Measurements from ENCODE around the gene RPS6KA2.

Gene RPS6KA2

DNA sequence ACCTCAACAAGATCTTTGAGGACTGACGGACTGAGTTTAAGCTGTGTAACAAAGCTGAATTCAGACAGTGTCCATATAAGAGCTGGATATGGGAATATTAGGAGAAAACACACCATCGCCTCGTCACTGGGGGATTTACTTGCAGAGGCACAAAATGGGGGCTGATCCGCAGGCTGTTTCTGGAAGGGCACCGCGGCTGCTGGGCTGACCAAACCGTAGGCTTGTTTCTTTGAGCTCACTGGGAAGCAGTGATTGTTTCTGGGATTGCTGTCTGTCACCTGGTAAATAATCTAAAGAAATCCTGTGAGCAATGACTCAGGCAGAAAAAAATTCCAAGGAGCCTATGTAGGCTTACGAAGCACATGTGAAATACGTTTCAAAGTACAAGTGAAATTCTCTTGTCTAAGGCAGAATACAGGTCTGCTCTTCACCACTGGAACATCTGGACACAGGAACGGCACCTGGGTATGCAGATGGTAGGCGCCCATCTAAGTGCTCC is 180.4 kb downstream of the RPS6KA2 start:
- no peak for DNase-seq (ENCODE audit: low spot score)

DNA sequence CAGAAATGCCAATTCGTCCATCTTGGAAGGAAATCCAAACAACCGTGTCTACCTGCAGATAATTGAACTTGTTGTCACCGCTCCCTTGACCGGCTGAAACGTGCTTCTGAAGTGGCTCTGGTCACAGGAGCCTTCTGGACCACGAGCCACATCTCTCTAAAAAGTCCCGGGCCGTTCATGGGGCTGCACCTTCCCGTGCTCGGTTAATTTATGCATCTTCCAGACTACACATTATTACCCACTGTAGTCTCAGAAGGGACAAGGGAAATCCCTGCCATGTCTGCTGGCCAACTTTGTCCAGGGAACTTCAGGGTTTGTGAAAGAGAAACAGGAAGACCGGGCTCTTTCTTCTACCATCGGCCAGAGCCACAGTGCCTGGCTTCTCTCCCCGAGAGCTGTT is 180.9 kb downstream of the RPS6KA2 start:
- DNase-seq (ENCODE audit: low spot score): no peak

DNA sequence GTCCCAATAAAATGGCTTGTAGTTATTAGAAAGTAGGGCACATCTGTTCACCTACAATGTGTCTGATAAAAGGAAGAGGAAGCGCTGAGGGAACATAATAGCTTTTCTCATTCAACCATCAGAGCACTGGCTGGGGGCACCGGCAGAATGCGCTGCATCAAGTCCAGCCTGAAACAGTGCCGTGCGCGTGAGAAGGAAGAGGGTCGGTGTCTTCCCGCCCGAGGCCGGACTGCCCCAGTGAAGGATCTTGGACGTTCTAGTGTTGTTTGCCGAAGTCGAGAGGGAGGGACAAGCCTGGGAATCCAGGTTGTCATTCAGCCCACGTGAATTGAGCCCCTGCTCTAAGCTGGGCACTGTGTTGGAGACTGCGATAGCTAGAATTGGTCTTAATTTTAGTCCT is 182.6 kb downstream of the RPS6KA2 start:
- DNase-seq (ENCODE audit: low spot score): no peak

DNA sequence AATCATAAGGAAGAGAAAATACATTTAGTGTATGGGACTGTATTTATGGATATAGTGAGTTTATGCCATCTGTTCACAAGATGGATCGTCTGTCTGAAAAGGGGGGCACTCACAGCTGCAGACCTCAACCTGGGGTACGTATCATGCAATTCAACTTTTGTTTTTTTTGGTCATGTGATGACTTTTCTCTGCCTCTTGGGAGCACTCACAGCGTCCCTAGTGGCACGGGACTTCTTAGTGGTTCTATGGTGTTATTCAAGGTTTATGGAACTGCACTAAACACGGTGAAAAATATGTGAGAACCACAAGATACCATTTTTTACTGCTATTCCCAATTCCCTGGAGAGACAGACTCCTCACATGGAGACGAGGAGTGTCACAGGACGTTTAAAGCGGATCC is 183.9 kb downstream of the RPS6KA2 start:
- no peak for DNase-seq (ENCODE audit: low spot score)

DNA sequence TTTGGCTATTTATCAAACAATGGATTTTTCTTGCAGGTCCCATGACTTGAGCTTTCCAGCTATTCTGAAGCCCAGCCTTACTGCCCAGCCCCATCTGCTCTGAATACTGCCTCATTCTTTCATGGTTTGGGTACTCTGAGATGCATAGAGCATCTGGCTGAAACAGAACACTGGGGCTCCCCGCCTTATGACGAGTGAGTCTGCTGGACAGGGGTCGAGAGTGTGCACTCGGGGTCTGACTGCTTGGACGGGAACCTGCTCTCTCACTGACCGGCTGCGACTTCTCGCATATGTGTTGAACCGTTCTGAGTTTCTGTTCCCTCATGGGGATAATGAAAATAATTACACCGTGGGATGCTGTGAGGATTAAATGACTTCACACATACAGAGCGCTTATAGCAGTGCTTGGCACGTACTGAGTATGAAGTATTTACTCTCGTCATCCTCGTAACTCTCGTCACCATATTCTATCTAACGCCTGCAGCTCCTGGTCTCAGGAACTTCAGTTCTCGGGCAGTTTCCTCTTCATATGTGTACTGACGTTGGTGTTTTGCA is 184.8 kb downstream of the RPS6KA2 start:
- DNase-seq (ENCODE audit: low spot score): no peak

DNA sequence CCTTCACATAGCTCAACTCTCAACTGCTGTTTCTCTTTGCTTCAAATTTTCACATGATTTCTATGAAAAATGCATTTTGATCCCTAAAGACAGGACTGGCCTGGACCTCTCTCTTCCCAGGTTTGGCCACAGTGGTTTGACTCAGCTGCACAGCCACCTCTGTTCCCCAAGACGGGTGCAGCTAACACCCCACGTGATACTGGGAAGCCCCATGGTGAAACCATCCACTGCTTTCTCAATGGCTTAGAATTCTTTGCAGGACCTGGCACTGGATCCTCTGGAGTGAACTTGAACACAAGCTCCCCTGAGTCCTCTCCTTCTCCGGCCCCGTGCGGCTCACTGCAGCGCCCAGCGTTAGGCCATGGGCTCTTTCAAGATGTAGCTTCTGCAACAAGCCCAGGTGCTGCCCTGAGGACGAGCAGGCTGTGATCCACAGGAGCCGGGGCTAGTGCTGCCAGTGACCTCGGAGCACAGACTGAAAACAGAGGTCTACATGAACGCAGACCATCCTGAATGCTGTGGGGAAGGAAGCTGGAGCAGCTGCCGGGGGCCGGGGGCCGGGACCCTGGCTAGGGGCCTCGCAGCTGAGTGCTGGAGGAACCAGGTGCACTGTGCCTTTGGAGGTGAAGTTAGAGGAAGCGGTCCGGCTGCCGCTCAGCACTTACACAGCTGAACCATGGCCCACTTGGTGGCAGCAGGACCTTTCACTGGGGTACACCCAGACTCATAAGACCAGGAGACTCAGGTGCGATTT is 185.5 kb downstream of the RPS6KA2 start:
- DNase-seq (ENCODE audit: low spot score): peak; percentile 39

DNA sequence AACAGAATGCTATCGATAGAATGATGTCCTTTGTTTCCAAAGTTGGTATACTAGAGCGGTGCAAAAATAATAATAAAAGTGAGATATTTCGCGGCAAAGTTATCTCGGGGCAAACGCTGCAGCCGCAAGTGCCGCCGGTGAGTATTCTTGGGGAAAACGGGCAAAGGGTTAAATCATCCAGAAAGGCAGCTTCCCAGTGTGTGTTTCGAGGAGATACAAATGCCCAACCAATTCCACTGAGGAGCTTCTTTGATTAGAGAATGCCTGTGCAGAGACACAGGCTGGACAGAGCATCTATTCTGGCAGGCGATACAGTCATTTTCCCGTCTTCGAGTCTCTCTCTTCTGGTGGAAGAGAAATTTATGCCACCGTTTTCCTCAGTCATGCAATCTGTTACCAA is 186.3 kb downstream of the RPS6KA2 start:
- peak; percentile 45 for DNase-seq (ENCODE audit: low spot score)

DNA sequence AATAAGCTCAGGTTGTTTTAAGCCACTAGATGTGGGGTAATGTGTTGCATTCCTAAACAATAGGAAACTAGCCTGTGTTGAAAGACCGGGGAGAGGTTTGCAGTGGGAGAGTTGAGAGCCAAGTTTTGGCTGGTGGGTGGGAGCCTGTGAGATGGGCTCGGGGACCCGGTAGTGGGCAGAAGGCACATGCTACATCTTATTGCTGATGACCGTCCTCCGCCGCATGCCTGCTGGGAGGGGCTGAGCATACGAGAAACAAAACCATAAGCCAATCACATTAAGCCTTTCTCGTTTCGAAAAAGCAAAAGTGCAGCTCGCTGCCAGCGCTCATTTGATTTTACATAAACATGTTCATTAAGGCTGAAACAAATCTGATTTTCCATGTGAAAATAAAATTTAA is 186.9 kb downstream of the RPS6KA2 start:
- no peak for DNase-seq (ENCODE audit: low spot score)

DNA sequence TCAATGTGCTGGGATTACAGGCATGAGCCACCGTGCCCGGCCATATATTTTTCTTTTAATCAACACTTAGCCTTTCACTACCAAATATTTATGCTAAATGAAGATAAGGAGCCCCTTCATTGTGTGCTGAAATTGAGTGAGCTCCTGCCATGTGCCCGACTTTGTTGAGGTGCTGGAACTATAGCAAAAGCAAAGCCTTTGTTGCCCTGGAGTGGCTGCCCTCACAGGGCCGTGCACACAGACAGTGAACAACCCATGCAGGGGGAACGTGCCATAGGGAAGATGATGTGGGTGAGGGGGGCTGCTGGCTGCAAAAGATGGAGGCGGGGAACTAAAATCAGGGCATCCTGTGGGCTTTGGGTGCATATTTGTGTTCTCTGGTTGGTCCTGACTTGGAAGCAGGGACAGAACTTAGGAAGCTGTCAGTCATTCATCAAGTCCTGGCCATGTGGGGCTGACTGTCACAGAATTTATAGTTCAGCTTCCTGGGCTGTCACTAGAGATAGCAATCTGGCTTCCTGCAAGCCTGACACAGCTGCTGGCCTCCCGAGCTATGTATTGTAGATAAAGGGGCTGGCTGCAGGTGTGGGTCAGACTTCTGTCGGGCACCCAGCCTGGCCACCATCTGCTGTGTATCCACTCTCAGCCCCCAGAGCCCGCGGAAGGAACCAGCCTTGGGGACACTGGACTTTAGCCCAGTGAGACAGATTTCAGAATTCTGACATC is 187.5 kb downstream of the RPS6KA2 start:
- no peak for DNase-seq (ENCODE audit: low spot score)

DNA sequence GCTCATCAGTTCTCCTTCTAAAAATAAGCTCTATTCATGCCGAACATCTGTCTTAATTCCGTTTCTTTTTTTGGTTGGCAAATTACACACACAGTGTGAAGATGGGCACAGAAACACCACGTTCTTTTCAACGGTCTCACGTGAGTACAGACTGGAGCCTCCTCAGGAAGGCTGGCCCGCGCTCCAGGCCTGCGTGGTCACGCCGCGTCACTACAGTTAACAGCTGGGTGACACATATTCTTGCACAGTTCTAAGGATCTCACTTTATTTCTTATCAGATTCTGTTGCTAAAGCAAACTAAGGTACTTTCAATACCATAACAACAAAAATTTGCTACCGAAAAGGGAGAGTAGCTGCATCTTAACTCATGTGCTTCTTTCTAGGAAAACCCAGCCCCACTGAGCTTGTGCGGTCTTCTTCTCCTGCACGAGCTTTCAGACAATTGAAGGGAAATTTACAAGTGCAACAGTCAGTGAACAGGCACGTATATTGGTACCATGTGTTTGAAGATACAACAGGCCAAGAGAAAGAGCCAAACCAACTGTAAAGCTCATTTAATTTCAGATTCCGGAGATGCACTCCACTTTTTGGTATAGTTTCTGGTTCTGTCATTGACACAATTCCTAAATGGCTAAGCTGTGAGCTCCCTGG is 188.7 kb downstream of the RPS6KA2 start:
- no peak for DNase-seq (ENCODE audit: low spot score)

DNA sequence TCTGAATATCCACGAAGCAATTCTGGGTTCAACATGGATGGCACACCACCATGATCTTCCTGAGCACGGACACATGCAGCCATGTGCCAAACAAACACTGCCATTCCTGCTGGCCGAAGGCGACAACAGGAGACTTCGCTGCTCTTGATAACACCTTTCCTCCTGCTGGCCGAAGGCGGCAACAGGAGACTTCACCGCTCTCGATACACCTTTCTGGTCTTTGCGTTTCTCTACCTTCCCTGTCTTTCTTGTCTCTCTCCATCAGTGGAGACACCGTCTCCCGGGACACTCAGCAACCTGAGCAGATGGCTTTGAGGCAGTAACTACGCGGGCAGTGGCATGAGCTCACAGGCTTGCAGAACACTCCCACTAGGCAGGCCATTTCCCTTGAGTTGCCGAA is 189.4 kb downstream of the RPS6KA2 start:
- no peak for DNase-seq (ENCODE audit: low spot score)

DNA sequence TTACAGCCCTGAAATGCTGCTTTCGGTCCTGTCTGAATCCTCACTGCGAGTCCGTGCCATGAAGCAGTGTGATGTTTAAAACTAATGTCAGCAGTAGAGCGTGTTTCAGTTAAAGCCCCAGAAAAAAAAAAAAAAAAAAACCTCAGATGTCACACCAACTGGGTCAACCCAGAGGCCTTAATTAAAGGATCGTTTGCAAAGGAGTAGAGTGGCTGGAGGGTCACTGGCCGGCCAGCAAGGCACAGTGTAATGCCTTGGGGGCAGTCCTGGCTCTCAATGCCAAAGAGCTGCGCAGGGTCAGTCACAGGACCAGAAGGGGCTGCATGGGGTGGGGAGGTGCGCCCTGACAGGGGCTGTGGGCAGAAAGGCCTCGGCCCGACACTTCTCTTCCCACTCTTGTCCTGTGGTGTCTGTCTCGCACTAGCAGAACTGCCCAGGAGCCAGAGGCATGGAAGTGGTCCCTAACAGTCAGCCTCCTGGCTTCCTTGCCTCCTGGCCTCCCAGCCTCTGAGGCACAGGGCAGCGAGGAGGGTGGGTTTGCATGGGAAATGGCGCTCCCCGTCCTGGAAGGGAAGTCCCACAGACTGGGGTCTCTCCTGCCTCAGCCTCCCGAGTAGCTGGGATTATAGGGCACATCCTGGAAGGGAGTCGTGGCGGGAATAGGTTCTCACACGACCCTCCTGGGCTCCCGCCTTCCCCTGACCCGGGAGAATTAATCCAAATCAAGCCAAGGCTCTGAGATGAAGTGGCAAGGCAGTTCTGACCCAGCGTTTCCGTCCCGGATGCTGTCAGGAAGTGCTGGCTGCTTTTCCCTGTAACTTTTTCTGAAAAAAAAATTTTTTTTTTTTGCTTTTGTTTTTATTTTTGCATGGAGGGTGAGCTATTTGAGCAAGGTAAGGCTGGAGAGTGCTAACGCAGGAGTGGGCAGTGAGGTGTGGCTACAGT is 190.6 kb downstream of the RPS6KA2 start:
- DNase-seq (ENCODE audit: low spot score): no peak

DNA sequence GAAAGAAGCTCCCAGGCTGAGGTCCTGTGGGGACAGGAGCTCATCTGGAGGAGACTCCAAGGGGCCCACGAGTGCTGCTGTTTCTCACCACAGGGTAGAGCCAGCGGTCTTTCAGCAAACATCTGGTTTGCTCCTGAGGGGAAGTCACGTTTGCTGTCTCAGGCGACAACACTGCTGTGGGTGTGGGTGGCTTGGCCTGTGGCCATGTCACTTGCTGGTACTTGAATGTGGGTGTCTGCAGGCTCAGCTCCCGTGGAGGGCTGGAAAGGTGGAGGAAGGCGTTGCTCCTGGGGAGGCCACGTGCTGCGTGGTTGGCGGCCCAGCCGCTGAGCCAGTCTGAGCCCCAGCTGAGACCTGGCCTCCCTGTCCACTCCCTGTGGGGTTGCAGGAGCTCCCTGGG is 191.5 kb downstream of the RPS6KA2 start:
- no peak for DNase-seq (ENCODE audit: low spot score)

DNA sequence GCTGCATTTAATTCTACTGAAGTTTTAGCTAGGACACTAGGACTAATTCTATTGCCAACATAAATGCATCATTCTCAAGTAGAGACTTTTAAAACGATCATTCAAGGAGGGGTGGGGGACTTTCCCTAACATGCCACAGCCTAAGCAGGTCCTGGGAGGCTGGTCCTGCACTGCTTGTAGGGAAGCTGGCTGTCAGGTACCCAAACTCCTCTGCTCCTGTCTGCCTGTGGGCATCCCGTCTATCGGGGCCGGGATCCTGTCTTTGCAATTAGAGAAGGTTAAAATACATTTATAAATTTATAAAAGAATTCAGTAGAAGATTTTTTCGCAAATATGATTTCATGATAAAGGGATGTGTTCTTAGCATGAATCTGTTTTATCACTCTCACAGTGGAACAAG is 192.7 kb downstream of the RPS6KA2 start:
- no peak for DNase-seq (ENCODE audit: low spot score)

DNA sequence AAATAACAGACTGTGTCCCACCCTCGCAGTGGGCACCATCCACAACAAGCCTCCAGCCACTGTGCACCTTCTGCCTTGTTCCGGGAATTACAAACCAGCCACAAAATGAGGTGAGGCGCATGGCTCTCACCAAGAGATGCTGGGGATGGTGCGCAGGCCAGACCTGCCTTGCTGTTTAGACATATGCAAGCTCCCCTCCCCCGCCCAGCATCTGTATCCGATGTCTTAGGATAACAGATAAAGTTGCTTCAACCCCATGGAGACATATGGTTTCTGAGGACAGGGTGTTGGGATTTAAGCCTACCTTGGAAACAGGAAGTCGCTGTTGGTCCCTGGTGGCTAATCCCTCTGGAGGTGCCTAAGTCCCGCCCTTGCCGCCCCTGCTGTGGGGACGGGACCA is 194.0 kb downstream of the RPS6KA2 start:
- no peak for DNase-seq (ENCODE audit: low spot score)

DNA sequence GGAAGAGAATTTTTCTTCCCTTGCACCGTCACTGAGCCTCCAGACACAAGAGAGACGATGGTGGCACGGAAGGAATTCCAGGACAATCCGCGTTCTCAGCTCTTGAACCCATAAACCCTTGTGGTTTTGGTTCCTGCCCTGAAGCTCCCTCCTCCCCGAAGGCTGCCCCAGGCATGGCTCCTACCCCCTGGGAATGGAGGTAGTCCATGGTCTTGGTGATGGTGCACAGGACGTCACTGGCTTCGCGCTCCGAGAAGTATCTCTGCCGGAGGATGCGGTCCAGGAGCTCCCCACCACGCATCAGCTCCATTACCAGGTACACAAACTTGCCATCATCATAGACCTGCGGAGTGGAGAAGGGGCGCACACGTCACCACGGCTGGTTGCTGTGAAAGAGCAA is 196.8 kb downstream of the RPS6KA2 start:
- DNase-seq (ENCODE audit: low spot score): no peak

DNA sequence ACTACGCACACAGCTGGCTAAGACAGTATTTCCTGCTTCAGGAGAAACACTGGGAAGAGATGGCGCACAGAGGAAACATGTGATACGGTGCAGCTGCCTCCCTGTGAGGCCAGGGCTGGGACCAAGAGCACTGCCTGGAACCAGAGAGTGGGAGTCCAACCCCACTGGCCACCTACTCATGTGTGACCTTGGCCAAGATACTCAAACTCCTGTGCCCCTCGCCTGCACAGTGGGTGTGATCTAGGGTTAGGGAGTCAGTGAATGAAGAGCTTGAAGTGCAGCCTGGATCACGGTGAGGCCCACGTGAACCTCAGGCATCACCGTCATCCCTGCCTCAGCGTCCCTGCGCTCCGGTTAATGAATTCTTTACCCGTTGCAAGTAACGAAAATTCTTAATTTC is 202.6 kb downstream of the RPS6KA2 start:
- DNase-seq (ENCODE audit: low spot score): no peak

DNA sequence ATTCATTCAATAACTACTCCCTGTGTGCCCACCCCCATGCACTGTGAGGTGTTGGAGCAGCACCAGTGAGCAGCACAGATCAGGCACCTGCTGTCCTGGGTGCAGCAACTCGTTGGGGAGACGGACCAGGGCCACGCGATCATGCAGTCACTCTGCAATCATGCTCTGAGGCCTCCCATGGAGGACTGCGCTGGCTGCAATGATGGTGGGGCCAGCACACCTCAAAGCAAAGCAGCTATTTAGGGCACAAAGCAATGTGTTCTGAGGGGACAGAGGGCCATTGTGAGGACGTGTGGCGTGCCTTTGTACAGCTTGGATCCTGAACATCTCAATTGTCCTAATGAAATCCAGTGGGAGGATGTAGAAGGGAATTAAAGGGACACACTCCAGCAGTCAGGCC is 203.3 kb downstream of the RPS6KA2 start:
- DNase-seq (ENCODE audit: low spot score): peak; percentile 96

DNA sequence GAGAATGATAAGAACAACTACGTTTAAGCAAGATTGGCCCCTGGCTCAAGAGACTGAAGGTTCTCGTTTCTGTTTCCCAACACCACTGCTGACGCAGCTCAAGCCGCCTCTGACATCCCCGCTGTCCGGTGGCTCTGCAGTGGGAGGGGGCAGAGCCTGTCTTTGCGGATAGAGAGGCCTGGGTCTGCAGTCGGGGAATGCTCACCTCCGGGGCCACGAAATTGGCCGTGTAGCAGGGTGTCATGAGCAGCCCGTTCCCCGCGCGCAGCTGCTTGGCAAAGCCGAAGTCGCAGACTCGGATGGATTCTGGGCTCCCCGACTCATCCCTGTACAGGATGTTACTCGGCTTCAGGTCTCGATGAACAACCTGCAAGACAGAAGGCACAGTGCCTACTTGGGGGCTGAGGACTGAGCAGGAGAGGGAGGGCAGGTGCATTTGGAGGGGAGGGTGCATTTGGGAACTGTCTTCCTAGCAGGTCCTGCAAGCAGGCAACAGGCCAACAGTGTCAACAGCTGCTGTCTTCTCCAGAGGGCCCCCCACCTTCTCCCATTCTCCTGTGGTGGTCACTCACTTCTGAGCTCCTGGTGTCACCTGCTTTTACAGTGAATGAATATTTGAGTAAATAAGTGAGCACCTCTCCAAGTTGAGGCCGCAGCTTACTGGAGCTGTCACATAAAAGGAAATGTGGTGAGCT is 203.9 kb downstream of the RPS6KA2 start:
- DNase-seq (ENCODE audit: low spot score): no peak

DNA sequence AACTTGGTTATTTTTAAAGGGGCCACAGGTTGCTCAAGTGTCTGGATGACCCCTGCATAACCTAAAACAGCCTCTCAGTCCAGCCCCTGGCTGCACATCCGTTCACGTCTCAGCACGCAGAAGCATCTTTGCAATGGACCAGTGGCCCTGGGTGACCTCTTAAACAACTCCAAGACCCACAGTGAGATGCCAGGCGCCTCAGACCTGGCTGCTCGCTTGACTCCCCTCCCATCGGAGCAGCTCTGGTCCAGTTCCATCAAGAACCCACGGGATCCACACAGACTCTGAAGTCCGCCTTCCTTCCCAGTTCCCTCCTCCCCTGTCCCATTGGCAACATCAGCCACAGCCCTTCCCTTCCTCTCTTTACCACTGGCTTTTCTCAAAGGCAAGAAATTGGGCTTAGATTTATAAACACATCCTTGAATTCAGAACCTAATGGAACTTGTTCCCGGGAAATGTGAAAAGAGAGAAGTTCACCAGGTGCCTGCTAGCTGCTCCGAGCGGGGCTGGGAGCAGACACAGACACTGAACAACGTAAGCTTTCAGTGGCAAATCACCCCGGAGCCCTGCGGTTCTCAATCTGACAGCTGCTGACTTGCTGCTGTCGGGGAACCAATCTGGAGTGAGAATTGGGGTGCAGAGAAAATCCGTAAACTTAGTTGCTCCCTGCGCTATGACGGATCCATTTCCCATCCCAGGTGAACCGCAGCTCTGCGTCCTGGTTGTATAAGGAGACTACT is 204.7 kb downstream of the RPS6KA2 start:
- DNase-seq (ENCODE audit: low spot score): peak; percentile 35

All from pons (tissue), 1 donor.